GM19023 (cell line): ENCODE data around the gene SULT4A1.

Source experiments
- ATAC-seq: cut with Tn5 transposase; IDR thresholded peaks from one replicate; pipeline ENCODE4 v1.9.1; 2021; ENCODE audit warnings: mild to moderate bottlenecking, moderate library complexity; ENCODE audit not compliant: unreplicated experiment

The SULT4A1 gene

GRCh38 chr22:43829904-43830851, 32.1 kb downstream of the SULT4A1 start:
- no peak for ATAC-seq

GRCh38 chr22:43828998-43829782, 33.1 kb downstream of the SULT4A1 start:
- ATAC-seq: no peak

DNA sequence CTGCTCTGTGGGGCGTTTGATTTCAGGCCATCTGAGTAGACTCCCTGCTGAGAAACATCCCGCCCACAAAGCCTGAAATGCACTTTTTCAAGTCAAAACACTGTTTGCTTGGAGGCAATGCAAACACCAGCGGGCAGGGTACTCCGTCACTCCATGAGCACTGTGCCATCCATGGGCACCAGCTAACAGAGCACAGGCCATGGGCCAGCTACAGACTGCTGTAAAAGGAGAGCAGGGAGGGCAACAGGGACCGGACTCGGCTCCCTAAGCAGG, 33.7 kb downstream of the SULT4A1 start:
- no peak for ATAC-seq

DNA sequence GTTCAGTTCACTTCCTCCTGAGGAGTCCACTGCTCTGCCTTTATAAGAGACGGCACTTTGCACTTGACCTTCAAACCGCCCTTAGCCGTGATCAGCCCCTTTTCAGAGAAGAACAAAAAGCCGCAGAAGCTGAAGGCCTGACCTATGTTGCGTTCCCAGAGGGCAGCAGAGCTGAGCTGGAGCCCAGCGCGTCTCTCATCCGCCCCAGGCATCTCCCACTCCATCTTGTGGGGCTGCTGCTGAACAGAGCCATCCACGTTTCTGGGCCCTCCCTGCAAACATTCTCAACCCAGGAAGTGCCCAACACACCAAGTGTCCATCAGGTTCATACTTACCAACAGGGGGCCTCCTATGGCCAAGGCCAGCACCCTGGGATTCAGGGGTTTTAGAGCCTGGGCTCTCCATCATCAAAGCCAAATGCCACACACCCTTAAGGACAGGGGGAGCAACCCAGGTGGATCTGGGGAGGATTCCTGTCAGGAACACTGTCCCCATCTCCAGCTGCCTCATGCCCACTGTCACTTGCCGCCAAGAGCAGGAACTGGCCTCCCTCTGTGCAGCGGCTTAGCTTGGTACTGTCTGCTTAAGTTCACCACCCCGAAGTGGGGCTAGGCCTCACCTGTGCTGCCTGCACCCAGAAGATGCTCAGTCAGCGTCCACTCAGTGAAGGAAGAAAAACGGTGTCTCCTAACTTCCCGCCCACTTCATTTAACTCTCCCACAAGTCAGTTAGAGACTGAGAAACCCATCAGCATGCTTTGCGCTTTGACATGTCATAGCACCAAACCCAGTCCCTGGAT, 34.2 kb downstream of the SULT4A1 start:
- ATAC-seq: no peak

- no peak for ATAC-seq
Observed at GRCh38 chr22:43827003-43827735, 35.1 kb downstream of the SULT4A1 start.

DNA sequence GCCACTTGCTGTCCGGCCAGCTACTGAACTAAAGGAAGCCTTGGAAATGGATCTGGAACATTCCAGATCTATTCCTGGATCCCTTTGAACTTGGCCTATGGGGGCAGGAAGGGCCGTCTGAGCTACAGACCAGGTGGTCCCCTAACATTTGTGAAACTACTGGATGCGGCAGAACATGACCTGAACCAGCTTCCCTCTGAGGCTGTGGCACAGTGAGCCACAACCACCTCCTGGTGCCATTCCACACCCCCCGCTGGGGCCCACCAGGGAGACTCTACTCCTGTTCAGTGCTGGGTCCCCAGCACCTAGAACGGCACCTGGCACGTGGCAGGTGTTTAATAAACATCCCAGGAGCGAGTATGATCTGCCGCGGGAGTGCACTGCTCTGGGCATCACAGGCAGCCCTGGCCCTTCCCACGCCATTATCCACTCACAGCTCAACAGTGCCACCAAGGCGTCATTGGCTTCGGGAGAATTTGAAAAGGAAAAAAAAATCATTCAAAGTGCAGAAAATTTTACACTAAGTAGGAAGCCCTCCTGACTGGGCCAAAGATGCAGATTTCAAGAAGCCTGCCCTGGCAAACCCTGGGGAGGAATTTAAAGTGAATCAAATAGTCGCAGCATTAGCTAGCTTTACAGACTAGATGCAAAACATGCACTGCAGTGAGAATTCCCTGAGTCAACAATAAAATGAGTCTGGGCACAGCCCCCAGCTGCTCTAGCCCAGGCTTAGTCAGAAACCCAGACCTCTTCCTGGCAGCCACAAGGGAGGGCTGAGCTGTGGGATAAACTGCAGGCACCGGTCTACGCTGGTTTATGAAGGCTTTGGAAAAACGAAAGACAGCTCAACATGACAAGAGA, 35.9 kb downstream of the SULT4A1 start:
- no peak for ATAC-seq

- ATAC-seq: no peak
Observed at GRCh38 chr22:43825651-43826050, 36.7 kb downstream of the SULT4A1 start.

DNA sequence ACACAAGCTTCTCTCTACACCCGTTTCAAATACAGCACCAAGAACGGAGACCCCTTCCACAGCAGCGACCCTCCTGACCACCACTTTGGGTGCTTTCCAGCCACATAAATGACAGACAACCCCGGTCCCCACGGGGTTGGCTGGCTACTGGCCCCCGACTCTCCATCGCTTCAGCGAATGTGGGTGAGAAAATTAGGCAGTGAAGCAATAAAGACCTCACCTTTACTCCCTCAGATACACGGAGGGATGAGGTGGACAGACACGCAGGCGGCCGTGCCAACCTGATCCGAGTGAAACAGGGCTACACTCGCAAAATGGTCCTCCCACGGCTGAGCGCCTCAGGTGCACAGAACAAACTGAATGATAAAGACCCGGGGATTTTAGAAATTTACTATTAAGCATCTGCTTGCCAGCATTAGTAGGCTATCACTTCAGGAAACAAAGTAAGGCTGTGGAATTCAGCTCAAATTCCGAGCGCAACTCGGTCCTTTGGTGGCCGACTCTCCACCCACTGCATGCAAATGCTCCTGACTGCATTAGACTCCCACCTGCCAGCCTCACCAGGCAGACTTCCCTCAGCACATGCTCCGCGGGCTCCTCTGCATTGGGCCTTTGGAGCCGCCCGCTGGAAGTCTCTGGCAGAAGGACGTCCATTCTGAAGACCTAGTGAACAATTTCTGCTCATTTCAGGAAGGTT, 37.4 kb downstream of the SULT4A1 start:
- ATAC-seq: no peak

DNA sequence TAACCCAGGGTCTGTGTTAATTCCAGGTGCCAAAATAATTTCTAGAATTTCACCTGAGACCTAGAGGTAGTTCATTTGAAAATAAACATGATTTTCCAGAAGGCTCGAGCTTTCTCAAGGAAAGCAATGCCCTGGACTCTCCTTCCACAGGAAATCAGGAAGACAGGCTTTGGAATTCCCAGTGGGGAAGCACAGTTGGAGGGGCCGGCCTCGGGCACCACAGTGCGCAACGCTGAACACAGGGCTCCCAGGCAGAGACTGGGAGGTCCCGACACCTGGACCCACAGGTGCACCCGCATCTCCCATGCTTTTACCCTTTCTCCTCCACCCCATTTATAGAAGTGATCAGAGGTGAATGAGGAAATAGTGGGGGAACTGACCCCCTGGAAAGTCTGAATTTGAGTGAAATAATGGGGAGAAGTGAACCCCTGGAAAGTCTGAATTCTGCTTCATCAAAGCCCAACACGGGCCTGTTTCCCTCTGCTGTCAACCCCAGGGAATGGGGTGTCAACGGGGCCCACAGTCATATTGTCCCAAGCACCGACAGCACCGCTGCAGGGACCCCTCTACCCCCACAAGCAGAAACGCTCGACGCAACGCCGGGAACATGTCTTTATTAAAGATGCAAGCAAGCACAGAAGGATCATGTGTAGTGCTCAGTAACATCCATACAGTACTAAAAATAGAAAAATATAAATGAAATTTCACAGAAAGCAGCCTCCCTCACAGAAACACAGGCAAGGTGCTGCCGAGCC, 38.2 kb downstream of the SULT4A1 start:
- no peak for ATAC-seq

DNA sequence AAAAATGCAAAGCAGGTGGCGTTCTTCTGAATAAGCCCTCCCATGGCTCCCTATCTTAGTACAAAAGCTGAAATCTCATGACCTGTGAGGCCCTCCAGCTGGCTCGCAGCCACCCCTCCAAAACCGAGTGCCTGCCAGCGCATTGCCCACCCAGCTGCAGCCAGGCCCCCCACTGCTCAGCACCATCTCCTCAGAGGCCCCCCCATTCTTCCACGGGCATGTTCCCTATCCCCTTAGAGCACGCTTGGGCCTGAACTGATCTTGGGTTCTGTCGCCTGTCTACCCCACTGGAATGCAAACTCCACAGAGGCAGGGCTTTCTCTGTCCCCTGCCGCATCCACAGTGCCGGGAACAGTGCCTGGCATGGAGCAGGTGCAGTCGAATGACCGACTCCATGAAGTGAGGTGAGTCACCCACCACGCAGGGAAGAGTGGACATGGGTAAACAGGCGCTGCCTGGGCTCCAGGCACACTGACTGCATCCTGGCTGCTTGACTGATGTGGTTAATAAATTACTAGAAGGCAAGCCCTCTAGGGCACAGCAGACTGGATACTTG, 38.9 kb downstream of the SULT4A1 start:
- no peak for ATAC-seq

DNA sequence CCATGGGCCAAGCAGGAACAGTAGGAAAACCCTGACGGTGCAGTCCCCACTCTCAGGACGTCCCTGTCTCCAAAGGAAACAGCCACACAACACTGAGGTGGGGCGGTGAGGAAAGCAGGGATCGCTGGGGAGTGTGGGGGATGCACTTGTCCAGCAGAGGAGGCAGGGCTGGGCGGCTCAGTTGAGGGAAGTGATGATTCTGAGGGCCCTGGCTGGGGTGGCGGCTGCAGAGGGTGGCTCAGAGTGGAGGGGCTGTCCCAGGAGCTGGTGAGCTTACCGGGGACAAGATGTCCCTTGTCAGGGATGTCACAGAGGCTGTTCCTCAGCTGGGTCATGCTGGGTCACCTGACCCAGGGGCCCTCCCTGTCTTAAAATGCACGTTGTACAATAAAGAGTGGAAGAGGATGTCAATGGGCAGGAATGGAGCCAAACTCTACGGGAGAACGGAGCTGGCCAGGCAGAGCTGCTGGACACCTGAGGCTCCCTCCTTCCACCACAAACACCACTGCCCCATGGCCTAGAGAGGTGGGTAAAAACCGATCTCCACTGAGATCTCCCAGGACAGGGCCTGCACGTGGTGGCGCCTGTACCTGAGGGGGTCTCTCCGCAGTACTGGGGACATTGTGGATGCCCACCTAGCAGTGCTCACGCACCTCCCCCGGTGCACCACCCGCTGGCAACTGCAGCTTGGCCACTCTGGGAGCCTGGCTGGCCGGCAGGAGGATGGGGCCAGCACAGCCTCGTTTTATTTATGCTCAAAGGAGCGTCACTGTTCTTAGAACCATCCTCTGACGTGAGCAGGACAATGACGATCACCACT, 40.5 kb downstream of the SULT4A1 start:
- ATAC-seq: no peak

DNA sequence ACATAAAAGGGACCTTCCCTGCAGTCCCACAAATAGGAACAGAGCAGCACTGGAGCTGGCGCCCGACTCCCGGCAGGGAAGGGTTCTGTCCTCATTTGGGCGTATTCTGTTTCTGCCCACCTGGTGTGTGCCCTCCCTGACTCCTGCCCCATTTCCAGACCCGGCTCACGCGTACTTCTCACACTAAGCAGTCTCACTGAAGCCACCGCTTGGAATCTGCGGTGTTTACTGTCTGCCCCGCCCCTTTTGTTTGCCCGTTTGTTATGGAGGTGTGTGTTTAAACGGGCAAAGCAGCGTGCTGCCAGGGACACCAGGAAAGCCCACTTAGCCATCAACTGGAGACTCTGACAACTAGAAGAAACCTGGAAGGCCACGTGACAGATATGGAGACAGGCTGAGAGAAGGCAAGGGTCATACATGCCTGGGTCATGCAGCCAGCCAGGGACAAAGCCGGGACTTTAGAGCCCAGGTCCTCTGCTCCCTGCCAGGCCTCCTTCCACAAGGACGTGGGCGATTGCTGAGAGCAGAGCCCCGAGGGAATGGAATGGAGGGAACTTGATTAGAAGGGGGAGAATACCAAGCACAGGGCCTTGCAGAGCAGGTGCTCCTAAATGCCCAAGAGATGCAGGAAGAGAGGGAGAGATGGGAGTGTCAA, 41.5 kb downstream of the SULT4A1 start:
- no peak for ATAC-seq

DNA sequence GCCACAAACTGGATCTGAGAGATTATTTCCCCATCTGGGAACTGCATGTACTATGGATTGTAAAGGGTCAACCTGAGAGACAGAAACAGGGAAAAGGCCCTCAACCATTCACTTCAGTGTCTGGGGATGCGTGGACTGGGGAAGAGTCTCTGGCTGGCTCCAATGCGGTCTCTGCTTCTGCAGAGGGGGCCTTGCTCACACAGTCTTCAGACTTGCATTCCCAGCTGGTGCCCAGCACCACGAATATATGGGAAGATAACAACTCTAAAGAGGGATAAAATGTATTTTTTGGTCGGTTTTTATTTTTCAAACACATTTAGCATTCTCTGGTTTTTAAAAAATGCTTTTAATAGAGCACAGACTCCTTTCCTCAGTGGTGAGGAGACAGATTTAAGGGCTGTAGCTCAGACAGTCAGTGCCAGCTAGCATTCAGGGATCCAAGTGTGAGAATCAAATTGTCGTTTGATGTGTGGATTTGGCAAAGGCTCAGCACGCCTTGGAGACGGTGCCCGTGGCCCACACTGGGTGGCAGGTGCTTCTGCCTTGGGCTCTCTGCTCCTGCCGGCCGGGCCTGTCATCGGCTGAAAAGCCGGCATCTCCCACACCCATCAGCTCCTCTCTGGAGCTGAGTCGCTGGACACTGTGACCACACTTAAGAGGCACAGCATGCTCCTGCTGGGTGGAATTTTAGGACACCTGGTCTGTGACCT, 42.2 kb downstream of the SULT4A1 start:
- no peak for ATAC-seq

GRCh38 chr22:43819421-43819921, 42.8 kb downstream of the SULT4A1 start:
- ATAC-seq: no peak

- no peak for ATAC-seq
Observed at GRCh38 chr22:43818981-43819380, 43.3 kb downstream of the SULT4A1 start.

DNA sequence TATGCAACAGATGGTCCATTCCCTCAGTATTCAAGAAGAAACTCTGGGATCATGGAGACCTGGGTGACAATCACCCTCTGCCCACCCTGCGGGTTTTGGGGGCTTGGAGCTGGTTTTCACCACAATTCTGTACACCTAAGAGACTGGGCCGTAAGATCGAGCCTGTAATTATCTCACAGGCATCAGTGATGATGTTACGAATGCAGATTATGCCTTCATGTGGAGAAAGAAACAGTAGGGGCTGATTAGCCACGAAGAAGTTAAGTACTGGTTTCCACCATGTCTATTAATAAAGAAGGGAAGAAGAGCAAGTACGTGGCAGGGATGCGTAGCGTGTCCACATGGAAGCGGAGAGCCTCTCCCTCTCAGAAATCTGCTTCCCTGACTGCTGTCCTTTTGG, 44.9 kb downstream of the SULT4A1 start:
- no peak for ATAC-seq
